Omental fat pad (tissue), 4 donors: ENCODE measurements around the gene TGDS. TPM values are rescaled to one million over a fixed set of nuclear protein-coding genes. Genes with fewer than 3 reads are reported as not detected.
"Not testable (repeated sequence)": the region's sequence is repeated elsewhere in the genome, so short reads cannot be mapped to it uniquely, and the experiment has no call there.

Experiments
- ATAC-seq: fragments of 150-250 bp; one replicate; pipeline ENCODE4 v1.9.1; 2016; ENCODE audit warnings: mild to moderate bottlenecking, moderate library complexity; ENCODE audit not compliant: low FRiP score
- DNase-seq: peaks from one replicate; pipeline ENCODE4 v3.0.0-alpha.2; 2019; ENCODE audit warnings: low spot score
- CTCF ChIP-seq, 3 donors: fragments of 450-650 bp; IDR thresholded peaks; one replicate each; pipeline ENCODE4 v1.5.1; 2016 to 2017; ENCODE audit warnings: antibody characterized with exemption in 3 of 3, mild to moderate bottlenecking in 3 of 3, moderate library complexity in 2 of 3
- total RNA-seq, 4 donors: library from RNA; depleted of rRNA; stranded (reverse); fragments of >200 nt; gene quantifications; one replicate each; pipeline ENCODE4 v1.1.0, GENCODE V29; 2016

TGDS gene
- 10 to 100 TPM; 10.7 to 21.3 (median 13.7) TPM for total RNA-seq

- no peak for TF ChIP-seq CTCF (IDR thresholded peaks at IDR 0.05)
- peak; percentile 100 for ATAC-seq
Measured at GRCh38 chr13:94595950-94596574, at the start of gene TGDS. Gene TGDS, minus strand, starts transcription at chr13:94596152. Its CDS starts 16 bp downstream, at chr13:94596136.

GRCh38 chr13:94641409-94641941 is 45.5 kb upstream of the TGDS start:
- DNase-seq (no peak), ATAC-seq (no peak)
- TF ChIP-seq CTCF (IDR thresholded peaks at IDR 0.05): no peak

More at GRCh38 chr13:94595950-94596574, at the start of gene TGDS:
- peak; percentile 51 for DNase-seq

GRCh38 chr13:94640721-94641120 is 44.8 kb upstream of the TGDS start:
- DNase-seq (no peak), ATAC-seq (no peak)
- no peak for TF ChIP-seq CTCF (IDR thresholded peaks at IDR 0.05)

- not testable (repeated sequence) for DNase-seq, ATAC-seq
Measured at GRCh38 chr13:94637677-94638076, 41.7 kb upstream of the TGDS start.

- no peak for ATAC-seq
- no peak for TF ChIP-seq CTCF (IDR thresholded peaks at IDR 0.05)
- DNase-seq: no peak
Measured at GRCh38 chr13:94636942-94637578, 41.1 kb upstream of the TGDS start.

GRCh38 chr13:94636096-94636495 is 40.1 kb upstream of the TGDS start:
- not testable (repeated sequence) for DNase-seq, ATAC-seq

GRCh38 chr13:94632226-94632980 is 36.5 kb upstream of the TGDS start:
- no peak for TF ChIP-seq CTCF (IDR thresholded peaks at IDR 0.05)
- ATAC-seq: no peak
- no peak for DNase-seq
